HG02840 (cell line): ENCODE data around the gene CALB2.

Experiments used
- ATAC-seq: cut with Tn5 transposase; IDR thresholded peaks from one replicate; pipeline ENCODE4 v1.9.1; 2021; ENCODE audit warnings: mild to moderate bottlenecking, moderate library complexity, moderate number of reproducible peaks; ENCODE audit not compliant: unreplicated experiment, low FRiP score

CALB2 gene

DNA sequence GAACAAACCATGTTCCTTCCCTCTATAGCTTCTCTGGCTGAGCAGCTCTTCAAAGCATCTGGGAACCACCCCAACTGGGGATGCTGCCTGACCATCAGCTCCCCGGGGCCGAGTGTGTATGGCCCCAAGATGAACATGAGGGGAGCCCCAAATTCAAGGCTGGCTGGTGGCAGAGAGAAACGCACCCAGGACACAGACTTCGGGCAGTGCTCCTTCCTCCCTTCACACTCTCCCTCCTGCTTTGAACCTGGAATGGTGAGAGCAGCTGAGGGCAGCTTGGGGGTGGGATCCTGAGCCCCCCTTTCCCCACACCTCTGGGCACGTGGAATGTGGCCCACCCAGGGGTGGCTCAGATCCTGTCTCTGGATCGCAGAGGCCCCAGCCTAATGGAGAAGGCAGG lies 66.1 kb downstream of the CALB2 start:
- ATAC-seq: no peak

DNA sequence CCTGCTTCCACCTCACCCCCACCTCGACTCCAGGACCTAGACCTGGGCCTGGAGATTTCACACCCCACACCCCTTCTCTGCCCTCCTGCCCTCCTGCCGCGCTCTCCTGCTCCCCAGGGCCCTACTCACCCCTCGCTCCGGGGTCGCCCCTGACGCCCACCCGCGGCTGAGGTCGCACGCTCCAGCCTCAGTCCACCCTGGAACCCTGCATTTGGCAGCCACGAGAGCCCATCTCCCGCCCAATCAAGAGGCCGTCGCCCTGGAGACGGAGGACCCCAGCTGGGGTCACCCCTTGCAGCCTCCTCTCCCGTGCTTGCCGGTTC lies 67.2 kb downstream of the CALB2 start:
- ATAC-seq: no peak

DNA sequence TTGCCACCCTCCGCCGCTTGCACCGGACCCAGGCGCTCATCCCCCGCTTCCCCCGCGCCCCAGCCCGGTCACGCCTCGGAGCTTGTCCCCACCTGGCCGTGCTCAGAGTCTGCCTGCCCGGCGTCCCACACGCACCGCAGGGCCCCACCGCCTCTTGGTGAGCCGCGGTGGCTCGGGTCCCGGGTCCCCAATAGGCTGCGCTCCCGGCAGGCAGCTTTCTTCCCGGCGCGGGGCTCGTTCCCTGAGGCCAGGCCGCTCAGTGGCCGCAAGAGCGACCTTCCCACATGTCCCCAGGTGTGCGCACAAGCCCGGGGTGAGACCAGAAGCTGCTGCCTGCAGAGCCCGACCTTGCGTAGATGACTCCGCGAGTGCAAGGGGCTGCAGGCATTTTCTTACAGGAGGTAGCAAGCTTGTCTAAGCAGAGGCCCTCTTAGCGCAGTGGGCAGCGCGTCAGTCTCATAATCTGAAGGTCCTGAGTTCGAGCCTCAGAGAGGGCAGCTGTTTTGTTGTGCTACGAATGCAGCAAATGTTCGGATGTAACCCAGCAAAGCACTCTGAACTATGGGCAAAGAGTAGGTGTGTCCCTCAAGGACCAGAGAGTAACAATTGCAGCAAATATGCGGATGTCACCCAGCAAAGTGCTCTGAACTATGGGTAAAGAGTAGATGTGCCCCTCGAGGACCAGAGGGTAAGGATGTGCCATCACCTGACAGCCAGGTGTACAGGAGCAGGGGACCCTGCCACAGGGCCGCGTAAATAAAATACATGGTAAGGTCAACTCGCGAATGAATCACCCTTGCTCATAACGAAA lies 67.8 kb downstream of the CALB2 start:
- no peak for ATAC-seq

DNA sequence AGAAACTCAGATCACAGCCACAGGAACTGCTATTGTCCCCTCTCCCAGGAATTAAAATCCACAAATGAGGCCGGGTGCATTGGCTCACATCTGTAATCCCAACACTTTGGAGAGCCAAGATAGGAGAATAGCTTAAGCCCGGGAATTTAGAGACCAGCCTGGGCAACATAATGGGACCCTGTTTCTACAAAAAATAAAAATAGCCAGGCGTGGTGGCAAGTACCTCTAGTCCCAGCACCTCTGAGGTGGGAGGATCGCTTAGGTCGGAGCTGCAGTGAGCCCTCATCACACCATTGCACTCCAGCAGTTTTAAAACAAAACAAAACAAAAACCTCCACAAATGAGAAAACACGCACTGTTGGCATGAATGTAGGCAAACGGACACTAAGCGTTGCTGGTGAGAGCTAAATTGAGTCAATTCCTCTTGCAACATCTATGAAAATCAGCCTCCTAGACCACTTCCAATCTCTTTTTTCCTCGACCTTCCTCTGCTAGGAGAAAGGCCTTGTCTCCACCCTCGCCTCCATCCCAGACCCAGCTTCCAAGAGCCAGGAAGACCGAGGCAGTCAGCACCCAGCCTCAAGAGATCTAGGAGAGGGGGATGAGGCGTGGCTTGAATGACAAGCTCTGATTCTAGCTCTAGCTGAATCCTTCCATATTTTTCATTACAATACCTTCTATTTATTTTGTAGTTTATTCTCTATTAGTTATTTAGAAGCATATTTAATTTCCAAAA lies 68.5 kb downstream of the CALB2 start:
- ATAC-seq: no peak

DNA sequence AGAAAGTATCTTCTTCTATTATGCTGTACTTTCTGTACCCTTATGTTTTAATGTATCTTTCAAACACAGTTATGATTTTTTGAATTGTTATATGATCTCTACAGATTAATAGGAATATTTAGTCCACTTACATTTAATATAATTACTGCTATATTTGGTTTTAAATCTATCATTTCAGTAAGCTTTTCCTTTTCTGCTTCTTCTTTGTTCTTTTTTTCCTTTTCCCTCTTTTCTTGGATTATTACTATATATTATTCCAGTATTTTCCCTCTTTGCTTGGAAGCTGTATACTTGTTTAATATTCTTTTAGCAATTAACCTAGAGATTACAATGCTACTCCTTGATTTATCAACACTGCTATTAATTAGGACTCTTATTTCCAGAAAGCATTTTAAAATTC lies 69.9 kb downstream of the CALB2 start:
- no peak for ATAC-seq

DNA sequence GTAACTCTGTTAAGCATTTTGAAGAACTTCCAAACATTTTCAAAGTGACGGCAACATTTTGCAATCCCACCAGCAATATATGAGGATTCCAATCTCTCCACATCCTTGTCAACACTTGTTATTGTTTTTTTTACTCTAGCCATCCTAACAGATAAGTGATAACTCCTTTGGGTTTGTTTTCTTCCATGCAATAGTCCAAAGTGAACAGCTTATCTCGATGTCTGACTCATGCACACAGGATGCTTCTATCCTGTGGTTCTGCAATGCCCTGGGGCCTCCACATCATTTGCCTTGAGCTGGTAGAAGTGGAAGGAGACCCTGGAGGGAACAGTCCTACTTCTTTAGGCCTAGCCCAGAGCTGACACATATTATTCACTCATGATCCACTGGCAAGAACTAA lies 70.4 kb downstream of the CALB2 start:
- ATAC-seq: no peak

DNA sequence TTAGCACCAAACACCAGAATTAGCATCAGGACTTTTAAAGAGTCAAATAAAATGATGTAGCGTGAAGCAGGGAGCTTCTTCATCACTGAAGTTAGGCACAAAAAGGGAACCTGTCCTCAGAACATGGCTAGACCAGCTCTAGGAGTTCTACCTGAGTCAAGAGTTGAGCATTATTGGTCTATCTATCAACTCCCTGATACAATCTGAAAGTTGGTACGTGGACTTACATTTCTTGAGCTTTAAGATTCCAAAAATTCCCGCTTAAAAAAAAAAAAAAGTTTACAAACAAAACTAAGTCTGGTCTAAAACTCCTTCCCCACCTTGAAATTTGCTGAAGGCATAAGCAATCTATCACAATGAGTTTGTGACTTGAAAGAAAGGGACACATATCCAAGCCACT lies 71.1 kb downstream of the CALB2 start:
- no peak for ATAC-seq

DNA sequence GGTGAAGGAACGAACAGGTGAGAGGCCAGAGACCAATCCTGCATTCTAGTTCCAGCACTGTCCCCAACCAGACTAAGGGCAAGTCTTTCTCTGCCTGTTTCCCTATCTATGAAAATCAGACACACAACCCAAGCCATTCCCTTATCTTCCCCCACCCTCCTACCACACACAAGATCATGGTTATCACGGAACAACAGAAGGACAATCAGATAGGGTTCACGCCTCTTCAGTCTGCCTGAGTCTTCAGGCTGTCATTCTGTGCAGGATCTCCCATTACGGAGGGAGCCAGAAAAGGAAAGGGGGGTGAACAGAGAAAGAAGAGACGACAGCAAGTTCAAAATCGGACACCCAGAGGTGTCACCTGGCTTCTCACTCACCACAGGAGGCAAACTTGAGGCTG lies 72.2 kb downstream of the CALB2 start:
- no peak for ATAC-seq

DNA sequence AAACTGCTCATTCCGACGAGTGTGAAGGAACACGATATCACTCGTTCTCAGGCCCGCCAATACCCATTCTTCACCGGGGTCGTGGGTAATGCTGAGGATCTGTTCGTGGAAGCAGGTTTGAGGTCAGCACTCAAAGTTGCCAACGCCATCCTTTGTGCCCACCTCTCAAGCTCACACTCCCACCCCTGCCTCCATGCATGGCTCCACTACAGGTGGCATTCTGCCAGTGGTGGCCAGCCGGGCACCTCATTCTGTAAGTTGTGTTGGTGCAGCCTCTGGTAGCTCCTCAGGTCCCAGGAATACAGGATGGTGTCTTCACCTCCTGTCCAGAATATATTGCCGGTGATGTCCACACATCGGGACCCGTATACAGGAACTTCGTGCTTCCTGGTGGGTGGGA lies 72.7 kb downstream of the CALB2 start:
- no peak for ATAC-seq

DNA sequence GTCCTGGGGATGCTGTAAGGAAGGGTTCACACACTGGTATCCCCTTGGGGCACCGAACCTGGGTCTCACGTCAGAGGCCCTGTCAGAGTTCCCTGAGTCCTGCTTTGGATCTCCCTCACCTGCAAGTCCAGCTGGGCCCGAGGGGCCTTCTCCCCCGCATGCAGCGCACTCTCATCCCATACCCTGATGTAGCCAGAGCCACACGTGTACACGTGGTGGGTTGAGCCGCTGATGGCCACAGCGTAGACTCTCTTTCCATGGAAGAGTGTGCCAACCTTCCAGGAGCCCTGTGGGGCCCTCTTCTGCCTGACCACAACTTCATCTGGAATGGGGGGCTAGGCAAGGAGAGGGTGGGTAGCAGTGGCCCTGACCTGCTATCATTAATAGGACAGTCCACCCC lies 73.5 kb downstream of the CALB2 start:
- ATAC-seq: no peak

DNA sequence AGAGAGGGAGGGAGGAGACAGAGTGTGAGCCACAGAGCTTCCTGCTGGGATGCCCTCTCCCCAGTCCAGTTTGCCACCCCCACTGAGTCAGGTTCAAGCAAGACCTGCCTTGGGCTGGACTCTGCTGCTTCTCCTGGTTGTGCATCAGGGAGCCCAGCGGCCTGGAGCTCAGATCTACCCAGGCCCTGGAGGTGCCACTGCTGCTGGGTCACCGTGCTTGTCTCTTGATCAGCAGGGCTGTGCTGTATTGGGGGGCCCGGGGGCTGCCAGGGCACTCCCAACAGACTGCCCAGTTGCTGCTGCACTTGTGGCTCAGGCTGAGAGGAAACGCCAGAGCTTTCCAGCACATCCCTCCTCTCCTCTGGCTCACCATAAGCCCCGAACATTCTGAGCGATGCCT lies 74.4 kb downstream of the CALB2 start:
- ATAC-seq: no peak

DNA sequence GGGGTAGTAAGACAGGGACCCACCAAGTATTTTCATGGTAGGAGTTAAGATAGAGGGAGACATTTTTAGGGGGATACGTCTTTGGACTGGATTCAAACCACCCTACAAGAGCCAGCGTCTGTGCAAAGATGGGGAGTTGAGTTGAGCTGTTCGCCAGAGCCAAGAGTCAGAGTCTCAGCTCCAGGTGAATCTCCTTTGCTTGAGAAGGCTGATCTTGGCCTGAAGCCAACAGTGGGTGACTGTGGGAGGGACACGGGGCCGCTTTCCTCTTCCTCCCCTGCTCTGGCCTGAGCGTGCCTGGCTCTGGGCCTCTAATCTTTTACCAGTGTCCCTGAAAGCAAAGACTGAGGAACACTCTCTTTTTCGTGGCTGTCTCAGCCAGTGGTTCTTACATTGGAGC lies 78.0 kb downstream of the CALB2 start:
- no peak for ATAC-seq

DNA sequence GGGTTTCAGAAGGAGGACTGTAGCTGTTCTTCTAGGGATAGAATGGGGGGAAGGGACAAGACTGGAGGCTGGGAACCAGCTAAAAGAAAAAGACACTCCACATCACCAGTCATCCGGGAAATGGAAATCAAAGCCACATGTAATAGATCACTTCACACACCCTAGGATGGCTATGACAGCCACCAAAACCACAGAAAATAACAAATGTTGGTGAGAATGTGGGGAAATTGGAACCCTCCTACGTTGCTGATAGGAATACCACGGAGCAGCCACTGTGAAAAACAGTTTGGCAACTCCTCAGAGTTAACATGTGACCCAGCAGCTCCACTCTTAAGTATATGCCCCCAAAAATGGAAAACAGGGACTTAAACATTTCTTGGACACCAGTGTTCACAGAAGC lies 81.0 kb downstream of the CALB2 start:
- no peak for ATAC-seq
